HG02571 (cell line): ENCODE results near the gene ZNF467.

ENCODE experiments used
- ATAC-seq: cut with Tn5 transposase; IDR thresholded peaks from one replicate; pipeline ENCODE4 v1.9.1; 2021; ENCODE audit warnings: mild to moderate bottlenecking, moderate library complexity; ENCODE audit not compliant: unreplicated experiment

ZNF467 gene

DNA sequence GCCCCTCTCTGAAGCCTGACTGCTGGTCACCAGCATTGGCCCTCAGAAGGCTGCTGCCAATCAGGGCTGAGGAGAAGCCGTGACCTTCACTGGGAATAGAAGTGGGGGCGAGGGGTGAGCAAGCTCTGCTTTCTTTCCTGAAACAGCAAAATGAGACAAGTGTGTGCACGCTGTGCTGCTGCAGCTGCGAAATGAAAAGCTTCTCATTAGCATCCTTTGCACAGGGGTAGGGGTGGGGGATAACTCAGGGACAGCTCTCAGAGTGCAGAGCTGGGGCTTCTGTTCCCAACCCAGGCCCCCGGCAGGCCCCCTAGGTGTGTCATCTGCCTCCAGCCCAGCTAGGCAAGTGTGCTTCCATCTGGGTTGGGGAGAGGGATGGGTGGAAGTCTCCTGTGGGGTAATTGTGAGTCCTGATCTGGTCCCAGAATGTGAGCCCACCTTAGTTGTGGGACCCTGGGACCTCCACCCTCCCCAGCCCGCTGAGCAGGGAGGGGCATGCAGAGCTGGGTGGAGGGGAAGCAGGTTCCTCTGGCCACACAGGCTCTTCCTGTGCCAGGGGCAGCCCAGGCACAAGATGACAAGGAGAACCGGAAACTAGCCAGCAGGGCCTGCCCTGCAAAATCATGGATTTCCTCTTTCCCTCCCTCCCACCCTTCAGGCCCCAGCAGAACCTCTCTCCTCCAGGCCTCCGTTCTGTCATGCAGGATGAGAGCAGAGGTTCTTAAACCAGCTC lies 22.2 kb downstream of the ZNF467 start:
- ATAC-seq, result no peak

DNA sequence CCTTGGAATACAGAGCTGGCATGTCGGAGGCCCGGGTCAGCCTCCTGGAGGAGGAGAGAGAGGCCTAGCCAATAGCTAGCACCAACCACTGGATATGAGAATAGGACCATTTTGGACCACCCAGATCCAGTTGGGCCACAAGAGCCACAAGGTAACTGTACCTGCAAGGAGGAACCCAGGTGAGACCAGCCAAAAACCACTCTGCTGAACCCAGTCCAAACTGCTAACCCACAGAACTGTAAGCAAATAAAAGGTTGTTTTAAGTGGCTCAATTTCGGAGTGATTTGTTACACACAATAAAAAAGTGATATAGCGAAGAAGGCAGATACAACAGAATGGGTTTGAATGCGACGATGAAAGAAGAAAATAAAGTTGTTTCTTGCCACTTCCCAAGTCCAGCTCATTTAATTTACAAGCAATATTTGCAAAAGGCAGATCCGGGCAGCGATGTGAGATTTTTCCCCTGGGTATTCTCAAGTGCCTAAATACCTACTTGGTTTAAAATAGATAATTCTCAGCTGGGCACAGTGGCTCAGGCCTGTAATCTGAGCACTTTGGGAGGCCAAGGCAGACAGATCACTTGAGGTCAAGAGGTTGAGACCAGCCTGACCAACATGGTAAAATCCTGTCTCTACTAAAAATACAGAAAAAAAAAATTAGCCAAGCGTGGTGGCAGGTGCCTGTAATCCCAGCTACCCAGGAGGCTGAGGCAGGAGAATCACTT lies 23.1 kb downstream of the ZNF467 start:
- ATAC-seq, result no peak

DNA sequence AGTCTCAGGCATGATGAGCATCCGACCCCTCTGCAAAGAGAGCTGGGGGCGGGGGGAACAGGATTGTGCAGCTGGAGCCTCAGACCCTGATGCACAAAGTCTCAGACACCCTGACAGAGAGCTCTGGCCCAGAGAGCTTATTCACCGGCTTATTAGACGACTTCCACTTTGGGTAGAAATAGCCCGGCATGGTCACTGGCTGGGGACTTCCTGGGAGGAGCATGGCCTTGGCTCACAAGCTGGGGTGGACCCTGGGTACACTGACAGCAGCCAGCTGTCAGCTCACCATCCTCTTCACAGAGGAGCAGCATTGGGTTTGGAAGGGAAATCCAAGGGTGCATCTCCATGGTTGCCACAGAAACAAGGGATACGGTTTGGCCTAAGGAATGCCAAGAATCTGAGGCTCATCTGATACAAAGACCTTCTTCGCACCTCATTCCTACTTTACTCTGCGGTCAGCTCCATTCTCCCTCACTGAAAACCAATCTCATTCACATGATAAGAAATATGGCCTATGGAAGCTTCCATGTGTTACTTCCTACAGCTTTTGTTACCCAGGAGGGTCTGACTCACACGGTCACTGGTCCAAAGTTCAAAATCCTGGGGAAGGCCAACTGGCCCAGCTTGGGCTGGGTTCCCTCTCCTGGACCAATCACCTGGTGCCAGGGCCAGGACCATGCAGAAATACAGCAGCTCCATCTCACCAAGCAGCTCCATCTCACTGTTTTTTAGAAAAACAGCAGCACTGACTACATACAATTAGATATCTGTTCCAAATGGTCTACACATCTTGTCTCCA lies 25.1 kb downstream of the ZNF467 start:
- ATAC-seq, result no peak

DNA sequence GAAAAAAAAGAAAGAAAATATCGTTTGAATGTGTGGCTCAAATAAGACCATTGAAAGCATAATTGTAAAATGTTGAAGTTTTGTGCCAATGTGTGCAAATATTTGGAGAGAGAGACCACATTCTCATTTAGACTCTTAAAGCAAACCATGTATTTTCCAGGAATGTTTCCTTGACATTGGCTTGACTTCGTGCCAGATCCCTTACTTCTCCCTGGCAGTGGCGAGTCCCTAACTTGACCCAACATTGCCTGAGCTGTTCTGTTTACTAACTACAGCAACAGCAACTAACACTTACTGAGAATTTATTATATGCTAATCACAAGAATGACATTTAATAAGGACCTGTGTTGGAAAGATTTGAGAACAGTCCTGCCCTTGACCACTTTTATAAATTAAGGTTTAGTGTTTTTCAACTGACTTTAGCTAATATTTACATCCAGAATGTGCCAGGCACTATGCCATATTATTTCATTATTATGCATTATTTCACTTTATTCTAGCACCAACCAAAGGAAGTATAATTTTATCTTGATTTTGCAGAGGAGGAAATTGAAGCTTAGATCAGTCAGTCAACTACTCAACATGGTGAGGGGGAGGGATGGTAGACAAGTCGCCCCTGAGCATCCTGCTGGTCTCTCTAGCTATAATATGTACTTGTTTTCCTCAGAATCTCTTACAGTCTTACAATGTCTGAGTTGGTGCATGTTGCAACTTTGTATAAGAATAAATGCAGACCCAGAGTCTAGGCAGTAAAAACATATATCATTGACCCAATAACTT lies 29.7 kb downstream of the ZNF467 start:
- no peak for ATAC-seq

DNA sequence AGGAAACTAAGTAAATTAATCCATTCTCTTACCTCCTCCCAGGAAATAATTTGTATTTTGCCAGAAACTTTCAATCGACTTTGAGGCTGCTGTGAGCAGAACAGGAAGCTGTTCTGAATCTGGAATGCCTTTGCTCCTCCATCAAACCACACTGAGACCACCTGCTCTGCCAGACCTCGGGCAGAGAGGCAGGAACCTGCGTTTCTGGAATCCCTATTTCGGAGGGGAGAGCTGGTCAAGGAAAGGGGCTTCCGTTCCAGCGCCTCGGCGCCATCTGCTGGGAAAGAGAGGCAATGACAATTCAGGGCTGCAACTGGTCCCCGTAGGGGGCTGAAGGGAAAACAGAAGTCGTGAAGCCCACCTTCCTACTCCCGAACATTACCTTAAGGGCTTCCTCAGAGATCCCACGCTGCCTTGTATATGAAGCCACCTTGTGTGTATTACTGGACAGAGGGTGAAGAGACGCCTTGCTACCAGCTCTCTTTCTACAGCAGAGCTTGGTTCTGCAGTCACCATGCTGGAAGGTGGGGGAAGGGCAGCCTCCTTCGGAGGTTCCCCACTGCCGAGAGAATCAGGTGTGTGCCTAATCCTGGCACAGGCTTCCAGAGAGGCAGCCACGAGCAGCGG lies 31.2 kb downstream of the ZNF467 start:
- peak; percentile 75 for ATAC-seq

DNA sequence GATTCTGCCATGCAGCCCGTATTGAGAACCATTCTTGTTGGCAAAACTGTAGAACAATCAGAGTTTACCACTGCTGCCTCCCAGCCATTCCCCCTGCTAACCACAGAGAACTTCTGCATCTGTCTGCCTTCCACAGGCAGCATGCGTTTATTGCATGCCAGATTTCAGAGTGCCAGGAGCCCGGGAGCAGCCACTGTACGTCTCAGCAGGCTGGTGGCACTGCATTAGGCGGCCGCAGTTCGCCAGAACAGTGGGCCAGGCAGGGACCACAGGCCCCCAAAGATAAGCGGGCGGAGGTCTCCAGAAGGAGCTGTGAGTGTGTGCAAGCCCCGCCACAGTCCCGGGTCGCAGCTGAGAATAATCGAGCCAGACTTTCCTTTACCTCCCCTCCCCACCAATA lies 31.8 kb downstream of the ZNF467 start:
- ATAC-seq, result no peak

DNA sequence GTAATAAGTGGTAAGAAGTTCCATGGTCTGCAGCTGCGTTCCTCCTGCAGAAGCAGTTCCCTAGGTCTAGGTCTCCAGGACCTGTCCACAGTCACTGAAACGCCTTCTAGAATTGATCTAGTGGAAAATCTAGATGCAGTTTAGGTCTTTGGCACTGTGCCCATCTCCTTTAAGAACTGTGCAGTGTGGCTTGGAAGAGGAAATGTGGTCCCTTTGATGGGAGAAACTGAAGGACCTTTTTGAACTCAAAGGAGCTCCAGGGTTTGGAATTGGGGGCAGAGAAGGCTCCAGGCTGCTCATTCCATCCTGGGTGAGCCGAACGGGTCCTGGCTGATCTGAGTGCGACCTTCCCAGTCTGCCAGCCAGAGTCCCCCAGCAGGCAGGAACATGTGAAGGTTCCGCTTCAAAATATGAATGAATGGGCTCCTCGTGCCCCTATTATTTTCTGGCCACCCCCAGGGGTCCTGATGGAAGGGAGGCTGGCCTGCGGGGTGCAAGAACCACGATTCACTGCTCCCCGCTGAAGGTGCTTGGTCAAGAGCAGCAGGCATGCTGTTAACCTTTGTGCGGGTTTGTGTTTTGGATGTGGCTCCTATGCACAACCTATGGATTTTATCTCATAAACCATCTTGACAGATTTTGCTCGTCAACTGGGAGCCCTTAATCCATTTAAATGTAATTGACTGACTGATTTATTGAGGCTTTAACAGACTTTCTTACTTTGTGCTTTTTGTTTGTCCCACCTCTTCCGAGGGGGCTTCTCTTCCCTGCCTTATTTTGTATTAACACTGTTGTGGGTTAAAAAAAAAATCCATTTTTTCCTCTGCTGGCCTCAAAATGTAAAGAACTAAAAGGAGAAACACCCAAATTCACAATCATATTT lies 36.7 kb downstream of the ZNF467 start:
- ATAC-seq, result no peak

DNA sequence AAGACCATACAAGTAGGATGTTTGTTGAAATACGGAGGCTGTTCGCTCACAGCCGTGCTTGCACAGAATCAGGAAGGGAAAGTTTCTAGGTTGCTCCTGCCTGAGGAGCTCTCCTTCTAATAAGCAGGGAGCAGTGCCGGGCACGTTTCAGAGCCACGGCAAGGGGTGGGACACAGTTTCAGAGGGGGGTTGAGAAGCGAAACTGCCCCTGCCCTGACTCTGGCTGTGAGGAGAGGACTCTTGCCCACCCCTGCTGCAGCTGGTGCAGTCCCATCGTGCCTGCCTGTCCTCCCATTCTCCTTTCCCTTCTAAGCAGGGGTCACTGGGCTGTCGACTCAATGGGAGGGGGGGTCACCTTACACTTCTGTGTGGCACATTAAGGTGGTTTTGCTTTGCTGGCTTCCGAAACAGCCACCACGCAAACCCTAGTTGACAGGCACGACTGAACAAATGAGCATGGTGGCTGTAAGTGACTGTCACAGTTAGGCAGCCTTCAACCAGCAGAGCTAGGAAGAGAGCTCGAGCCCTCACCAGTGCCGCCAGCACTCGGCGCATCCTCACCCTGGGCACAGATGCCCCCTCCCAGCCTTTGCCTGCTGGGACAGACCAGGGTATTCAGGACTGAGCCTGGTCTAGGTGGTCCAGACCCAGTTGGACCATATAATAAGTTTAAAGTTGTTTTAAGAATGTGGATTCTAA lies 37.5 kb downstream of the ZNF467 start:
- no peak for ATAC-seq

DNA sequence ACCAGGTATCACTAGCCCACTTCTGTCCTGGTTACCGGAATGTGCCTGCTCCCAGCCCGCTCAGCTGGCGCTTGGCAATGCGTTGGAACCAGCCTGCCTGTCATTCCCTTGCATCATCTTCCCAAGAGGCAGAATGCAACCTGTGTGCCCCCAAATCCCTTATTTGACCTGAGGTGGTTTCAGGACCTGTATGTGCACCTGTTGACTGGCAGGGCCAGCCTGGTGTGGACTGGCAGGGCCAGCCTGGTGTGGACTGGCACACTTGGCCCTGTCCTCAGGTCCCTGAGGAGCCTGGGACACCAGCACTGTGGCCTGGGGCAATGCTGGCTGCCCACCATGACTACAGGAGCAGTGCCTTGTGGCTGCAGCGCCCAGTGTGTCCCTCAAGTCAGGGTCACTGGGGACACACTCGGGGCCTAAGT lies 38.2 kb downstream of the ZNF467 start:
- no peak for ATAC-seq

DNA sequence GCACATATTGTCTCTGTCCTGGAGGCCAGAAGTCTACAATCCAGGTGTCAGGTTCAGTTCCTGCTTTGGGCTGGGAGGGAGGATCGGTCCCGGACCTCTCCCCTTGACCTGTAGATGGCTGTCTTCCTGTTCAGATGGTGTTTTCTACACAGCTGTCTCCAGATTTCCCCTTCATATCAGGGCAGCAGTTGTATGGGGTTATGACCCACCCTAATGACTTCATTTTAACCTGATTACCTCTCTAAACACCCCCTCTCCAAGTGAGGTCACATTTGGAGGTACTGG lies 38.7 kb downstream of the ZNF467 start:
- no peak for ATAC-seq

DNA sequence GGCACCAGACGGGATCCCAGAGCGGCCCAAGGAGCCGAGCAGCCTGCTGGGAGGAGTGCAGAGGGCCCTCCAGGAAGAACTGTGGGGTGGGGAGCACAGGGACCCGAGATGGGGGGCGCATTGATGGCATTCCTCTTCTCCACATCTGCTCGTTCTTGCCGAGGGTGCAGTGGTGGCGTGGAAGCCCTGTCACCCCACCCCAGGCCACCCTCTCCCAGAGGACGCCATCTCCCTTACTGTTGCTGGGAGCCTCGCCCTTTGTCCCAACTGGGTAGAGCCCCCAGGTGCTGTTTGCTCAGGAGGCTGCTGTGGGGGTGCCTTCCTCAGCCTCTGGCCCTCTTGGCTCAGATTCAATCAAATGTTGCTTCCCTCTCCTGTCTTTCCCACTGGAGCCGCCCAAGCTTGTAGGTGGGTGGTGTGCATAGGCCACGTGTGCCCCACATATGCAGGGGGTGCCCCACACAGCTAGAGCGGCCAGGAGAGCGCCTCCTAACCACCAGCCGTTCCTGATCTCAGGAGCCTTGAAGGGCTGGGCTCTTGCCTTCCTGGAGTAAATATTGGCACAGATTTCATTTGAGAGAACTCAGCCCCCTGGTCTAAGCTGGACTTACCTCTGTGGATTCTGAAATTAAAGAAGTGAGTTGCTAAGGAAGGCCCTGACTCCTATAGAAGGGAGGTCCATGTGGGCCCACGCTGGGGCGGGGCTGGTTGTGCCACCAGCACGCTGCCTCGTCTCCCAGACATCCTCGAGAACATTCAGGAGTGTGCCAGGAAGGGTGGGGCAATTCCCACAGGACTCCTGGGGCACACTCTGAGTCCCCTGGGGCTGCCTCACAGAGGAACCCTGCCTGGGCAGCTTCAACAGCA lies 39.2 kb downstream of the ZNF467 start:
- ATAC-seq, result no peak

DNA sequence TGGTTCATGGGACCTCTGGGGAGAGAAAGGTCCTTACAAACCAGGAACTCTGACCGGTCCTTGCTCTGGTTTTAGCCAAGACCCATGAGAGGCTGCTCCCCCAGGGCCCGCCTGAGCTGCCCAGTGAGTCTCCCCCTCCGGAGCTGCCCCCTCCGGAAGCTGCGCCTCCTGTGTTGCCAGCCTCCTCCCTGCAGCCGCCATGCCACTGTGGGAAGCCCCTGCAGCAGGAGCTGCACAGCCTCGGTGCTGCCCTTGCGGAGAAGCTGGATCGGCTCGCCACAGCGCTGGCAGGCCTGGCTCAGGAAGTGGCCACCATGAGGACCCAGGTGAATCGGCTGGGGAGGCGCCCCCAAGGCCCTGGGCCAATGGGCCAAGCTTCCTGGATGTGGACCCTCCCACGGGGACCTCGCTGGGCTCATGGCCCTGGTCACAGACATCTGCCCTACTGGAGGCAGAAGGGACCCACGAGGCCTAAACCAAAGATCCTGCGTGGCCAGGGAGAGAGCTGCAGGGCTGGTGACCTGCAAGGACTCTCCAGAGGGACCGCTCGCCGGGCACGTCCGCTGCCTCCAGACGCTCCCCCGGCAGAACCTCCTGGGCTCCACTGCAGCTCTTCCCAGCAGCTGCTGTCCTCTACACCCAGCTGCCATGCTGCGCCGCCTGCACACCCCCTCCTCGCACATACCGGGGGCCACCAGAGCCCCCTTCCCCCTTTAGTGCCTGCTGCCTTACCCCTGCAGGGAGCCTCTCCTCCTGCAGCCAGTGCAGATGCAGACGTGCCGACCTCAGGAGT lies 40.1 kb downstream of the ZNF467 start:
- ATAC-seq, result no peak

DNA sequence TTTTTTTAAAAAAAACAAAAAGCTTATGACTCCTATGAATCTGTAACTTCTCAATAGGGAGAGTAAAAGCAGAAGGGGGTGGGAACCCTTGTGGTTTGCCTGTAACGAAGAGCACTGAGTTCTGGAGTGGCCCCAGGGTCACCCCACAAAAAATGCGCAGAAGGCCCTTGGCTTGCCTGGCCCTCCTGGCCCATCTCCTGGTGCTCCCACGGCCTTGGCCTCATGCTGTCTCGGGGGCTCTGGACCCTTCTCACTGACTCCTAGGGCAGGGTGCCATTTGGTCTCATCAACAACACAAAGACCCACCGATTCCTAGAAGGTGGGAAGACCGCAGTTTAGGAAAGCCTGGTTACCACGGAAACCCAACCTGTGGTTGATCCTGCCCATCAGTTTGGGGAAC lies 40.8 kb downstream of the ZNF467 start:
- ATAC-seq, result no peak

DNA sequence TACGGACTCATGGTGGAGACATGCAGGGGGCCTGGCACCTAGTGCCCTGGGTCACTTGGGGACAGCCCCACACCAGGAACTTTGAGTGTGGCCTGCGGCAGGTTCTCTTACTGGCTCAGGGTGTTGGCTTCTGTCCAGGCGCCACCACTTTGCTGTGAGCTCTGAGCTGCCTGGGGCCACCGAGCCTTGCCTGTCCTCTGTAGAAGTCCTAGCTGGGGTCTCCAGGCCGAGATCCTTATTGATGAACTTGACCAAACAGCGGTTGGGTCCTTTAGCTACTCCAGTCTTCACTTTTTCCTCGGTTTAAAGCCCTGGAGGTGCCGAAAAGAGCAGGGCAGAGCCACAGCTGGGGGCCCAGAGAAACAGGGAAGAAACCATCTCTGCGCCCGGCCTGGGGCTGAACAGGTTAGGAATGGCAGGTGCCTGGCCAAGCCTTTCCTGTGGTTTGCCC lies 41.3 kb downstream of the ZNF467 start:
- ATAC-seq, result no peak

DNA sequence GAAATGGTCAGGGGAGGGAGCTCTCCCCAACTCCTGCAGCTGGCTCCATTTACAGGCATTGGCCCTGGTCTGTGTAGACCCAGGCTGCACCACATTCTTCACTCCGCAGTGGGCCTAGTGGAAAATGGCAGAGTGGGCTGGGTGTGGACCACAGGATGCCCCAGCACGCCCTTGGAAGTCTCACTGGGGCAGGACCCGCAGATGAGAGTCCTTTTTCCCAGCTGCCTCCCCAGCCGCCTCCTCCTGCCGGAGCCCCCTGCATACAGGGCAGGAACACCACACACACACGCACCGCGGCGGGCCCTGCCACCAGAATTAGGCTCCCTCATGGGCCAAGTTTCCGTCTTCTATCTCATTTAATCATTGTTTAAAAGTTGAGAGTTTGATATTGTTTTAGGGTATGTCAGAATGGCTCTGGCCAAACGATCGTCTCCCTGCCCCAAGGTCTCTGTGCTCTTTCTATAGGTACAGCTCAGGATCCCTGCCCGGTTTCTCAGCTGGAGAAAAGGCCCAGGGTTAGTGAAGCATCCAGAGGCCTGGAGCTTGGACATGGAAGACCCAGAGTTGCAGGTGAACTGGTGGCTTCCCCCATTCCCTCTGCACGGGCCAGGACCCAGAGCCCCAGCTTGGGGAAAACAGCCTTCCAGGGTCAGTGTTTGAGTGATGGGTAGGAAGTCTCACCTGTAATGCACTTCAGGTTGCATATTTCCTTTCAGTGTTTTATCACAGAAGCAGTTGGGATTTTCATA lies 42.0 kb downstream of the ZNF467 start:
- no peak for ATAC-seq

DNA sequence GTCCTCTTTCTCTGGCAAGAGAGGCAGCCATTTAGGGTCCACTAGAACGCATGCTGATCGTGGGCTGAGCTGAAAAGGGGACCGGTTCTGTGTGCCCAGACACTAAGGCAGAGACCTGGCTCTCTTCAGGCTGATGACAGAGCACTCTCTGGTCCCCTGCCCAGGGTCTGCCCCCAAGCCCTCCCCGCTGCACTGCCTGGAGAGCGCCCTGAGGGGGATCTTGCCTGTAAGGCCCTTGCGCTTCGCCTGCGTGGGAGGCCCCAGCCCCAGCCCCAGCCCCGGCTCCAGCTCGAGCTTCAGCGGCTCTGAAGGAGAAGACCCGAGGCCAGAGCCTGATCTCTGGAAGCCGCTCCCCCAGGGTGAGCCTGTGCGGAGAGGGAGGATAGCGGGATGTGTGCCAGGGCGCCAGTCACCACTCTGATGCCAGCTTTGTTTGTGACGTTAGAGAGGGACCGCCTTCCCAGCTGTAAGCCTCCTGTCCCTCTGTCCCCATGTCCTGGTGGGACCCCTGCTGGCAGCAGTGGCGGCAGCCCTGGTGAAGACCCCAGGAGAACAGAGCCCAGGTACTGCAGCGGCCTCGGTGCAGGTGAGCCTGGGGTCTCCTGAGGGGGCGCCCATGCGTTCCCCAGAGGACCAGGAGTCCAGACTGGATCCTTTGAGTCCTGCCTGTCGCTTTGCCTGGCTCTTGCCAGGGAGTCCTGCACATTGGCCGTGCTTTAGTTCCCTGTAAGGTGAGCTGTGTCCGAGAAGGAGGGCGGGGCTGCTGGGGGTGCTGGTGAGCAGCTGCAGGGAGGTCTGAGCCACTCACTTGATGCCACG lies 43.2 kb downstream of the ZNF467 start:
- no peak for ATAC-seq
